ENCODE measurements around the gene TBRG4.

Gene TBRG4

GRCh38 chr7:45073031-45073785, 38.3 kb downstream of the TBRG4 start:
- DNase-seq = no peak

GRCh38 chr7:45072131-45073030, 39.1 kb downstream of the TBRG4 start:
- no peak for DNase-seq

- DNase-seq = no peak
Observed at GRCh38 chr7:45071528-45071927, 40.0 kb downstream of the TBRG4 start.

GRCh38 chr7:45070254-45070642, 41.2 kb downstream of the TBRG4 start:
- no peak for DNase-seq

- DNase-seq = no peak
Observed at GRCh38 chr7:45069444-45070253, 41.8 kb downstream of the TBRG4 start.

GRCh38 chr7:45068236-45069023, 43.1 kb downstream of the TBRG4 start:
- DNase-seq = no peak

- DNase-seq = no peak
Observed at GRCh38 chr7:45067582-45067981, 43.9 kb downstream of the TBRG4 start.

GRCh38 chr7:45066409-45066808, 45.1 kb downstream of the TBRG4 start:
- no peak for DNase-seq

- no peak for DNase-seq
Observed at GRCh38 chr7:45065031-45065995, 46.2 kb downstream of the TBRG4 start.

- DNase-seq = no peak
Observed at GRCh38 chr7:45064047-45064725, 47.3 kb downstream of the TBRG4 start.

- DNase-seq = no peak
Observed at GRCh38 chr7:45061806-45062425, 49.6 kb downstream of the TBRG4 start.

GRCh38 chr7:45061352-45061751, 50.1 kb downstream of the TBRG4 start:
- no peak for DNase-seq

GRCh38 chr7:45060295-45060694, 51.2 kb downstream of the TBRG4 start:
- no peak for DNase-seq

GRCh38 chr7:45057878-45058277, 53.6 kb downstream of the TBRG4 start:
- no peak for DNase-seq

GRCh38 chr7:45055594-45056219, 55.8 kb downstream of the TBRG4 start:
- no peak for DNase-seq

- DNase-seq = no peak
Observed at GRCh38 chr7:45055016-45055415, 56.5 kb downstream of the TBRG4 start.

- no peak for DNase-seq
Observed at GRCh38 chr7:45054442-45054841, 57.1 kb downstream of the TBRG4 start.

- DNase-seq = no peak
Observed at GRCh38 chr7:45053941-45054340, 57.6 kb downstream of the TBRG4 start.

- no peak for DNase-seq
Observed at GRCh38 chr7:45053401-45053800, 58.1 kb downstream of the TBRG4 start.

- no peak for DNase-seq
Observed at GRCh38 chr7:45052011-45052410, 59.5 kb downstream of the TBRG4 start.

Measured in stimulated activated CD8-positive, alpha-beta memory T cell treated with anti-CD3 and anti-CD28 coated beads, Interleukin-4, amount 100 ng/mL, for 48 hours (primary cell).